ENCODE data around the gene LYPD8. TPM values are rescaled to one million over a fixed set of nuclear protein-coding genes. Genes with fewer than 3 reads are reported as not detected.

LYPD8 gene
- total RNA-seq, 4 donors from 2014 or later, result 0.57 TPM; not detected in 3

DNA sequence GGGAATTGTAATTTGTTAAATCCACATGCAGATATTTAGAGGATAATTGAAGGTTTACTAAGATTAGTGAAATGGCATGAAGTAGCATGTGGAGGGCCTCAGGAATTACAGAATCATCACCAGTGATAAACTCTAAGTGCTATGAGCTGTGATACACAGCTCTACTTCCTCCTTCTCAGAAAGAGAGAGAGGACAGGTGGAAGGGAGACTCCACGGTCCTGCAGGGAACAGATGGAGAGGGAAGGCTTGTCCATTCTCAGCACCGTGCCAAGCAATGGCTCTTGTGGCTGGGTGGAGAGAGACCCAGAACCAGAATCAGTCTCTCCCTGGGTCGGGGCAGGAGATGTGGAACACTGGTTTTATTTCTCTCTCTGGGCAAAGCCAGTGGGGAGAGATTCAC lies 27.8 kb upstream of the LYPD8 start:
- H3K27me3 ChIP-seq, result peaks cover 0 to 10% (median 0%) of the 10 kb centered on the region in 4 donors
- H3K36me3 ChIP-seq, result no peaks in the 10 kb centered on the region
- H3K27ac ChIP-seq (replicated peaks in 1 of 4), result no peak overlapping the region
- no peak for DNase-seq (ENCODE audit: extremely low spot score)
- intact Hi-C loops (cut with DNase I), result no loop called here
- no peaks in the 10 kb centered on the region for H3K4me1 ChIP-seq
- H3K9me3 ChIP-seq, result peaks cover 0 to 12% (median 0%) of the 10 kb centered on the region in 4 donors
- no peak for TF ChIP-seq POLR2A (IDR thresholded peaks at IDR 0.05; ENCODE audit: low read depth)
- no peak for TF ChIP-seq EP300 (IDR thresholded peaks at IDR 0.05)
- no peak for TF ChIP-seq POLR2AphosphoS5 (IDR thresholded peaks at IDR 0.05)
- H3K4me3 ChIP-seq, result no peak overlapping the region
- WGBS, result 64% methylated on average over 3 of the region's 3 CpGs

DNA sequence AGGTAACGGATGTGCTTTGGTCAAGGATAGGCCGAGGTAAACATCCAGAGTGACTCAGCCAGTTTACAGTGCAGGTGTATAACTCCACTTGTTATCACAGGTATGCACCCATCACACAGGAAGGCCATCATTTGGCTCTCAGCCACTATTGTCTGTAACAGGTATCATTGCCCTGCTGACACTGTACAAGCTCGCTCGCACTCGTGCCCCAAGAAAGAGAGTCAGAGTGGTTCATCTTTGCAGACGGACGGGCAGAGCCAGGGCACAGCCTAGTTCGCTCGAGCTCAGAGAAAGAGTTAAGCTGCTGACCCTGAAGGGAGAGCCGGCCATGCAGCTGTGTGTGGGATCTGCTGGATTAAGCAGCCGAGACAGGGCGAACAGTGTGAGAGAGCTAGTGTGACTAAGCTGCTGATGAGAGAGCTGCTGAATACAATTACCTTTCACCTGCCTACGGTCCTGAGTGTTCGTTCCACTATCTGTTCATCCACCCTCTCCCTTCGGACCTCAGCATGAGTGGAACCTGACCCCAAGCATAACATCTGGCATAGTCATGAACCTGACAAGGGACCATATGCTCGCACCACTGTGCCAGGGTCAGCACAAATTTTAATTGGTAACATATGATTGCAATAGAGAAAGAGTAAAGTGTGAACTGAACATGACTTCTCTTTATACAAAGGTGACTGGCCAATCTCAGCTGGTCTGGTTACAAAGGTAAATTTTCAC lies 27.0 kb upstream of the LYPD8 start:
- TF ChIP-seq CTCF (IDR thresholded peaks at IDR 0.05) (no peak), POLR2AphosphoS5 (IDR thresholded peaks at IDR 0.05) (no peak), POLR2A (IDR thresholded peaks at IDR 0.05; ENCODE audit: low read depth) (no peak), EP300 (IDR thresholded peaks at IDR 0.05) (no peak)
- no peak for DNase-seq (ENCODE audit: extremely low spot score)
- no peak overlapping the region for H3K27ac ChIP-seq (replicated peaks in 1 of 4)
- no peaks in the 10 kb centered on the region for H3K36me3 ChIP-seq
- H3K4me1 ChIP-seq, result no peaks in the 10 kb centered on the region
- intact Hi-C loops (cut with DNase I), result no loop called here
- H3K4me3 ChIP-seq, result no peak overlapping the region
- peaks cover 0 to 10% (median 0%) of the 10 kb centered on the region in 4 donors for H3K27me3 ChIP-seq
- H3K9me3 ChIP-seq, result peaks cover 0 to 16% (median 0%) of the 10 kb centered on the region in 4 donors
- WGBS, result 85% methylated on average over 15 of the region's 16 CpGs

DNA sequence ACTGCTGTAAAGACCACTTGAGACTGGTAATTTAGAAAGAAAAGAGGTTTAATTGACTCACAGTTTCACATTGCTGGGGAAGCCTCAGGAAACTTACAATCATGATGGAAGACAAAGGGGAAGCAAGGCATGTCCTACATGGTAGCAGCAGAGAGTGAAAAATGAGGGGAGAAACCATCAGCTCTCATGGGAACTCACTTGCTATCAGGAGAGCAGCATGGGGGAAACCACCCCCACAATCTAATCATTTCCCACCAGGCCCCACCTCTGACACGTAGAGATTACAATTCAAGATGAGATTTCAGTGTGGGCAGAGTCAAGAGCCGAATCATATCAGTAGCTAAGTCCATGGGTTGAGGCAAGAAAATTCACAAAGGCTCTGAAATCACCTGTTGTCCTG lies 23.8 kb upstream of the LYPD8 start:
- intact Hi-C loops (cut with DNase I), result no loop called here
- Histone ChIP-seq H3K4me3 (no peak overlapping the region), H3K9me3 (peaks cover 0 to 31% (median 7%) of the 10 kb centered on the region in 4 donors), H3K4me1 (no peaks in the 10 kb centered on the region), H3K27ac (replicated peaks in 1 of 4) (no peak overlapping the region), H3K27me3 (peaks cover 0 to 10% (median 0%) of the 10 kb centered on the region in 4 donors), H3K36me3 (no peaks in the 10 kb centered on the region)
- DNase-seq (ENCODE audit: extremely low spot score), result no peak
- TF ChIP-seq POLR2AphosphoS5 (IDR thresholded peaks at IDR 0.05) (no peak), EP300 (IDR thresholded peaks at IDR 0.05) (no peak), POLR2A (IDR thresholded peaks at IDR 0.05; ENCODE audit: low read depth) (no peak), CTCF (IDR thresholded peaks at IDR 0.05) (no peak)
- 78% methylated on average over 2 of the region's 2 CpGs for WGBS

DNA sequence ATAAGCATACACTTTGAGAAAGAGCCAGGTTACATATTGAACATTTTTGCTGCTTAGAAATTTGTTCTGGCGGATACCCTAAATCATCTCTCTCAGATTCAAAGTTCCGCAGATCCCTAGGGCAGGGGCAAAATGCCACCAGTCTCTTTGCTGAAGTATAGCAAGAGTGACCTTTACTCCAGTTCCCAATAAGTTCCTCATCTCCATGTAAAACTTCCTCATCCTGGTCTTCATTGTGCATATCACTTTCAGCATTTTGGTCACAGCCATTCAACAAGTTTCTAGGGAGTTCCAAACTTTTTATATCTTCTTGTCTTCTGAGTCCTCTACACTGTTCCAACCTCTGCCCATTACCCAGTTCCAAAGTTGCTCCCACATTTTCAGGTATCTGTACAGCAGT lies 23.3 kb upstream of the LYPD8 start:
- no peak overlapping the region for H3K4me3 ChIP-seq
- TF ChIP-seq POLR2AphosphoS5 (IDR thresholded peaks at IDR 0.05) (no peak), EP300 (IDR thresholded peaks at IDR 0.05) (no peak), POLR2A (IDR thresholded peaks at IDR 0.05; ENCODE audit: low read depth) (no peak), CTCF (IDR thresholded peaks at IDR 0.05) (no peak)
- H3K36me3 ChIP-seq, result no peaks in the 10 kb centered on the region
- no peak for DNase-seq (ENCODE audit: extremely low spot score)
- peaks cover 0 to 10% (median 0%) of the 10 kb centered on the region in 4 donors for H3K27me3 ChIP-seq
- intact Hi-C loops (cut with DNase I), result no loop called here
- WGBS, result 88% methylated on average over 2 of the region's 2 CpGs
- no peak overlapping the region for H3K27ac ChIP-seq (replicated peaks in 1 of 4)
- peaks cover 0 to 31% (median 7%) of the 10 kb centered on the region in 4 donors for H3K9me3 ChIP-seq
- no peaks in the 10 kb centered on the region for H3K4me1 ChIP-seq

- Histone ChIP-seq H3K36me3 (no peaks in the 10 kb centered on the region), H3K27me3 (no peaks in the 10 kb centered on the region), H3K4me3 (no peak overlapping the region), H3K27ac (replicated peaks in 1 of 4) (no peak overlapping the region), H3K9me3 (peaks cover 0 to 31% (median 7%) of the 10 kb centered on the region in 4 donors), H3K4me1 (no peaks in the 10 kb centered on the region)
- DNase-seq (ENCODE audit: extremely low spot score), result no peak
- TF ChIP-seq EP300 (IDR thresholded peaks at IDR 0.05), result no peak
- TF ChIP-seq CTCF (IDR thresholded peaks at IDR 0.05), result no peak
- no peak for TF ChIP-seq POLR2AphosphoS5 (IDR thresholded peaks at IDR 0.05)
- TF ChIP-seq POLR2A (IDR thresholded peaks at IDR 0.05; ENCODE audit: low read depth), result no peak
- intact Hi-C loops (cut with DNase I), result no loop called here
Measured at GRCh38 chr1:248776991-248777390, 21.4 kb upstream of the LYPD8 start.
